ENCODE measurements around the gene MKS1.

MKS1 gene

GRCh38 chr17:58161566-58161965 lies 57.5 kb downstream of the MKS1 start:
- H3K4me3 ChIP-seq (replicated peaks in 1 of 2; ENCODE audit: low read depth in 2 of 2, low read length in 2 of 2), result no peak overlapping the region
- DNase-seq (ENCODE audit: low read depth in 2 of 2), result no peak
- no peak for TF ChIP-seq CTCF (IDR thresholded peaks at IDR 0.05; ENCODE audit: low read depth, low read length)

- DNase-seq (ENCODE audit: low read depth in 2 of 2), result no peak
- TF ChIP-seq CTCF (IDR thresholded peaks at IDR 0.05; ENCODE audit: low read depth, low read length), result no peak
These were observed 60.9 kb downstream of the MKS1 start for GRCh38 chr17:58158181-58158580.

GRCh38 chr17:58156839-58157803 lies 61.9 kb downstream of the MKS1 start:
- peak overlapping the region in 1 of 2 donors; percentile 10 for H3K4me3 ChIP-seq (replicated peaks in 1 of 2; ENCODE audit: low read depth in 2 of 2, low read length in 2 of 2)
- peak; percentile 2 to 3 for DNase-seq (ENCODE audit: low read depth in 2 of 2)
- TF ChIP-seq CTCF (IDR thresholded peaks at IDR 0.05; ENCODE audit: low read depth, low read length), result no peak

More at GRCh38 chr17:58158181-58158580, 60.9 kb downstream of the MKS1 start:
- H3K4me3 ChIP-seq (replicated peaks in 1 of 2; ENCODE audit: low read depth in 2 of 2, low read length in 2 of 2), result no peak overlapping the region

Measured in cardiac fibroblast (primary cell).